Common myeloid progenitor, CD34-positive (primary cell): ENCODE data around the gene SP140.
"Not testable (repeated sequence)": the region's sequence is repeated elsewhere in the genome, so short reads cannot be mapped to it uniquely, and the experiment has no call there.

Source experiments
- CTCF ChIA-PET: fragments of 350-600 bp; sonication (Branson Sonifier 250); formaldehyde crosslinking; loops from one replicate; lab custom pipeline; 2021; ENCODE audit warnings: antibody characterized with exemption; lab: Charles Lee
- POLR2A ChIA-PET: fragments of 350-600 bp; sonication (Branson Sonifier 250); formaldehyde crosslinking; loops from one replicate; lab custom pipeline; 2021; ENCODE audit warnings: antibody characterized with exemption; lab: Charles Lee
- DNase-seq, 3 donors: peaks; one replicate each; pipeline versions ENCODE4 v3.0.0 to v3.0.0-alpha.2; 2013
- H3K27ac ChIP-seq, 2 experiments: 1 replicate in 1 of 2; 2 replicates in 1 of 2; pipeline ENCODE4 v1.7.0; 2013; ENCODE audit warnings: inconsistent platforms in 2 of 2, low read length in 2 of 2, mild to moderate bottlenecking in 2 of 2, low read depth in 1 of 2, moderate library complexity in 1 of 2; ENCODE audit not compliant: severe bottlenecking in 2 of 2, insufficient read depth in 1 of 2, poor library complexity in 1 of 2
- H3K27me3 ChIP-seq, 5 experiments: replicated peaks in 2 of 5; 1 replicate in 3 of 5; 2 replicates in 2 of 5; pipeline versions ENCODE4 v1.6.1 to v1.7.0; 2013; ENCODE audit warnings: low read length in 4 of 5, mild to moderate bottlenecking in 2 of 5, moderate library complexity in 2 of 5, inconsistent platforms in 1 of 5; ENCODE audit not compliant: insufficient read depth in 5 of 5, control insufficient read depth in 4 of 5
- H3K36me3 ChIP-seq, 4 experiments: 1 replicate in 2 of 4; 2 replicates in 2 of 4; pipeline versions ENCODE4 v1.6.1 to v1.7.0; 2013; ENCODE audit warnings: low read length in 3 of 4, control low read depth in 1 of 4, mild to moderate bottlenecking in 1 of 4; ENCODE audit not compliant: control insufficient read depth in 4 of 4, insufficient read depth in 4 of 4
- H3K4me1 ChIP-seq, 4 experiments: 1 replicate in 3 of 4; 2 replicates in 1 of 4; pipeline versions ENCODE4 v1.6.1 to v1.7.1; 2013; ENCODE audit warnings: low read length in 3 of 4, mild to moderate bottlenecking in 3 of 4, control low read depth in 1 of 4, inconsistent platforms in 1 of 4, moderate library complexity in 1 of 4; ENCODE audit not compliant: control insufficient read depth in 4 of 4, insufficient read depth in 4 of 4; ENCODE audit errors: control extremely low read depth in 1 of 4
- H3K4me3 ChIP-seq, 7 experiments: 1 replicate in 4 of 7; 2 replicates in 3 of 7; pipeline versions ENCODE4 v1.5.1 to v1.7.0; 2013; ENCODE audit warnings: mild to moderate bottlenecking in 7 of 7, low read length in 6 of 7, moderate library complexity in 6 of 7, inconsistent platforms in 2 of 7, low read depth in 2 of 7, control low read depth in 1 of 7; ENCODE audit not compliant: insufficient read depth in 4 of 7, control insufficient read depth in 1 of 7; ENCODE audit errors: extremely low read depth in 1 of 7
- H3K9me3 ChIP-seq, 5 experiments: 1 replicate in 4 of 5; 2 replicates in 1 of 5; pipeline versions ENCODE4 v1.6.1 to v1.7.1; 2013; ENCODE audit warnings: low read length in 4 of 5, mild to moderate bottlenecking in 2 of 5, inconsistent platforms in 1 of 5, low read depth in 1 of 5, moderate library complexity in 1 of 5; ENCODE audit not compliant: control insufficient read depth in 4 of 5, insufficient read depth in 2 of 5; ENCODE audit errors: control extremely low read depth in 1 of 5
- WGBS: methylation state at CpG from one replicate; pipeline ENCODE4 v1.1.5; 2013; ENCODE audit not compliant: insufficient coverage; 5-methylcytosine and 5-hydroxymethylcytosine counted together

Gene SP140

GRCh38 chr2:230269715-230270114 is 44.2 kb downstream of the SP140 start:
- no peaks in the 10 kb centered on the region for H3K36me3 ChIP-seq
- H3K27ac ChIP-seq: no peak overlapping the region
- no peaks in the 10 kb centered on the region for H3K9me3 ChIP-seq
- DNase-seq: no peak
- H3K27me3 ChIP-seq: no peaks in the 10 kb centered on the region
- ChIA-PET POLR2A (no interaction called here), CTCF (no interaction called here)
- 90% methylated on average over 3 of the region's 6 CpGs for WGBS
- H3K4me3 ChIP-seq: no peak overlapping the region
- no peaks in the 10 kb centered on the region for H3K4me1 ChIP-seq

GRCh38 chr2:230282936-230283335 is 57.4 kb downstream of the SP140 start:
- WGBS: 100% methylated on average over 2 of the region's 2 CpGs
- CTCF ChIA-PET: no interaction called here
- Histone ChIP-seq H3K27ac (no peak overlapping the region), H3K4me1 (no peaks in the 10 kb centered on the region), H3K4me3 (no peak overlapping the region), H3K9me3 (no peaks in the 10 kb centered on the region), H3K36me3 (no peaks in the 10 kb centered on the region), H3K27me3 (no peaks in the 10 kb centered on the region)
- POLR2A ChIA-PET: no interaction called here
- DNase-seq: no peak

- POLR2A ChIA-PET: interaction anchor here (0.6 kb wide), 1 partner anchor 366 kb away, joined by 4 read pairs; no protein-coding TSS in a partner anchor
- no peaks in the 10 kb centered on the region for H3K9me3 ChIP-seq
- no peaks in the 10 kb centered on the region for H3K27me3 ChIP-seq
- H3K27ac ChIP-seq: no peak overlapping the region
- no peak for DNase-seq
- no peak overlapping the region for H3K4me3 ChIP-seq
- H3K4me1 ChIP-seq: no peaks in the 10 kb centered on the region
- WGBS: 75% methylated on average over 2 of the region's 3 CpGs
- CTCF ChIA-PET: no interaction called here
- no peaks in the 10 kb centered on the region for H3K36me3 ChIP-seq
These were observed 60.5 kb downstream of the SP140 start for GRCh38 chr2:230286048-230286447.

- H3K36me3 ChIP-seq, POLR2A ChIA-PET, CTCF ChIA-PET: not testable (repeated sequence)
These were observed 63.8 kb downstream of the SP140 start for GRCh38 chr2:230289311-230289710.

GRCh38 chr2:230295192-230295591 is 69.7 kb downstream of the SP140 start:
- Histone ChIP-seq H3K4me3 (no peak overlapping the region), H3K27me3 (peaks cover 0 to 2% (median 0%) of the 10 kb centered on the region in 5 experiments), H3K4me1 (no peaks in the 10 kb centered on the region), H3K27ac (no peak overlapping the region), H3K9me3 (peaks cover 0 to 13% (median 6%) of the 10 kb centered on the region in 5 experiments), H3K36me3 (no peaks in the 10 kb centered on the region)
- DNase-seq: no peak
- ChIA-PET CTCF (no interaction called here), POLR2A (no interaction called here)
- 100% methylated on average over 4 of the region's 6 CpGs for WGBS

More at GRCh38 chr2:230289311-230289710, 63.8 kb downstream of the SP140 start:
- DNase-seq: peak; percentile 20 to 57 (median 49)
- H3K4me3 ChIP-seq, H3K27me3 ChIP-seq, H3K4me1 ChIP-seq, H3K27ac ChIP-seq, H3K9me3 ChIP-seq: not testable (repeated sequence)
- 96% methylated on average over 4 of the region's 4 CpGs for WGBS

GRCh38 chr2:230296917-230297316 is 71.4 kb downstream of the SP140 start:
- Histone ChIP-seq H3K4me1 (no peaks in the 10 kb centered on the region), H3K36me3 (no peaks in the 10 kb centered on the region), H3K27ac (no peak overlapping the region), H3K9me3 (peaks cover 0 to 16% (median 6%) of the 10 kb centered on the region in 5 experiments), H3K4me3 (no peak overlapping the region), H3K27me3 (peaks cover 0 to 2% (median 0%) of the 10 kb centered on the region in 5 experiments)
- DNase-seq: no peak
- CTCF ChIA-PET: no interaction called here
- POLR2A ChIA-PET: no interaction called here

- Histone ChIP-seq H3K4me3 (no peak overlapping the region), H3K27ac (no peak overlapping the region), H3K4me1 (no peaks in the 10 kb centered on the region), H3K9me3 (peaks cover 0 to 17% (median 6%) of the 10 kb centered on the region in 5 experiments), H3K36me3 (no peaks in the 10 kb centered on the region), H3K27me3 (no peaks in the 10 kb centered on the region)
- ChIA-PET POLR2A (no interaction called here), CTCF (interaction anchor here (2.7 kb wide), 1 partner anchor 10 kb away, joined by 8 read pairs; no protein-coding TSS in a partner anchor)
- no peak for DNase-seq
- WGBS: 100% methylated on average over 1 of the region's 2 CpGs
These were observed 74.1 kb downstream of the SP140 start for GRCh38 chr2:230299618-230300017.
